ENCODE results near the gene FSIP1. TPM values are rescaled to one million over a fixed set of nuclear protein-coding genes. Genes with fewer than 3 reads are reported as not detected.

FSIP1 gene
- total RNA-seq, 1 donor from 2014 or later, result 0.53 TPM

DNA sequence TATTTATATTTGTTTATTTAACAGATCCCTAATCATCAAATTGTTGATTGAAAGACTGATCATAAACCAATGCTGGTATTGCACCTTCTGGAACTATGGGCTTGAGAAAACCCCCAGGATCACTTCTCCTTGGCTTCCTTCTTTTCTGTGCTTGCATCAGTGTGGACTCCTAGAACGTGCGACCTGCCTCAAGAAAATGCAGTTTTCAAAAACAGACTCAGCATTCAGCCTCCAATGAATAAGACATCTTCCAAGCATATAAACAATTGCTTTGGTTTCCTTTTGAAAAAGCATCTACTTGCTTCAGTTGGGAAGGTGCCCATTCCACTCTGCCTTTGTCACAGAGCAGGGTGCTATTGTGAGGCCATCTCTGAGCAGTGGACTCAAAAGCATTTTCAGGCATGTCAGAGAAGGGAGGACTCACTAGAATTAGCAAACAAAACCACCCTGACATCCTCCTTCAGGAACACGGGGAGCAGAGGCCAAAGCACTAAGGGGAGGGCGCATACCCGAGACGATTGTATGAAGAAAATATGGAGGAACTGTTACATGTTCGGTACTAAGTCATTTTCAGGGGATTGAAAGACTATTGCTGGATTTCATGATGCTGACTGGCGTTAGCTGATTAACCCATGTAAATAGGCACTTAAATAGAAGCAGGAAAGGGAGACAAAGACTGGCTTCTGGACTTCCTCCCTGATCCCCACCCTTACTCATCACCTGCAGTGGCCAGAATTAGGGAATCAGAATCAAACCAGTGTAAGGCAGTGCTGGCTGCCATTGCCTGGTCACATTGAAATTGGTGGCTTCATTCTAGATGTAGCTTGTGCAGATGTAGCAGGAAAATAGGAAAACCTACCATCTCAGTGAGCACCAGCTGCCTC lies 187.1 kb downstream of the FSIP1 start:
- ATAC-seq (ENCODE audit: low read depth), result no peak
- Mint-ChIP-seq H3K27me3 (peaks cover 1% of the 10 kb centered on the region), H3K9me3 (no peaks in the 10 kb centered on the region), H3K27ac (no peak overlapping the region), H3K4me3 (no peak overlapping the region), H3K4me1 (no peaks in the 10 kb centered on the region), H3K36me3 (ENCODE audit: low read depth) (no peaks in the 10 kb centered on the region)
- ChIA-PET CTCF (no interaction called here), POLR2A (no interaction called here)
- no peak for DNase-seq
- intact Hi-C loops (cut with micrococcal nuclease), result no loop called here
- TF ChIP-seq CTCF (IDR thresholded peaks at IDR 0.05), result no peak

- no peaks in the 10 kb centered on the region for H3K36me3 Mint-ChIP-seq (ENCODE audit: low read depth)
- ChIA-PET POLR2A (no interaction called here), CTCF (no interaction called here)
- no peaks in the 10 kb centered on the region for H3K4me1 Mint-ChIP-seq
- DNase-seq, result no peak
- H3K27me3 Mint-ChIP-seq, result peaks cover 1% of the 10 kb centered on the region
- TF ChIP-seq CTCF (IDR thresholded peaks at IDR 0.05), result no peak
- no peak overlapping the region for H3K4me3 Mint-ChIP-seq
- ATAC-seq (ENCODE audit: low read depth), result no peak
- H3K27ac Mint-ChIP-seq, result no peak overlapping the region
- intact Hi-C loops (cut with micrococcal nuclease), result no loop called here
- H3K9me3 Mint-ChIP-seq, result no peaks in the 10 kb centered on the region
Measured at GRCh38 chr15:39594446-39595337, 187.9 kb downstream of the FSIP1 start.

GRCh38 chr15:39593656-39594445 lies 188.8 kb downstream of the FSIP1 start:
- Mint-ChIP-seq H3K4me1 (no peaks in the 10 kb centered on the region), H3K27me3 (peaks cover 1% of the 10 kb centered on the region), H3K27ac (no peak overlapping the region), H3K36me3 (ENCODE audit: low read depth) (no peaks in the 10 kb centered on the region), H3K4me3 (no peak overlapping the region), H3K9me3 (no peaks in the 10 kb centered on the region)
- no peak for TF ChIP-seq CTCF (IDR thresholded peaks at IDR 0.05)
- intact Hi-C loops (cut with micrococcal nuclease), result no loop called here
- POLR2A ChIA-PET, result no interaction called here
- DNase-seq (no peak), ATAC-seq (ENCODE audit: low read depth) (no peak)
- CTCF ChIA-PET, result no interaction called here

- H3K36me3 Mint-ChIP-seq (ENCODE audit: low read depth), result no peaks in the 10 kb centered on the region
- CTCF ChIA-PET, result no interaction called here
- POLR2A ChIA-PET, result no interaction called here
- ATAC-seq (ENCODE audit: low read depth), result no peak
- TF ChIP-seq CTCF (IDR thresholded peaks at IDR 0.05), result no peak
- no peak for DNase-seq
- intact Hi-C loops (cut with micrococcal nuclease), result no loop called here
- no peaks in the 10 kb centered on the region for H3K4me1 Mint-ChIP-seq
- no peak overlapping the region for H3K27ac Mint-ChIP-seq
- H3K4me3 Mint-ChIP-seq, result no peak overlapping the region
- no peaks in the 10 kb centered on the region for H3K27me3 Mint-ChIP-seq
- H3K9me3 Mint-ChIP-seq, result no peaks in the 10 kb centered on the region
Measured at GRCh38 chr15:39593071-39593655, 189.5 kb downstream of the FSIP1 start.
